ENCODE results near the gene DPYSL5.
"Not testable (repeated sequence)": the region's sequence is repeated elsewhere in the genome, so short reads cannot be mapped to it uniquely, and the experiment has no call there.

DPYSL5 gene, protein sequence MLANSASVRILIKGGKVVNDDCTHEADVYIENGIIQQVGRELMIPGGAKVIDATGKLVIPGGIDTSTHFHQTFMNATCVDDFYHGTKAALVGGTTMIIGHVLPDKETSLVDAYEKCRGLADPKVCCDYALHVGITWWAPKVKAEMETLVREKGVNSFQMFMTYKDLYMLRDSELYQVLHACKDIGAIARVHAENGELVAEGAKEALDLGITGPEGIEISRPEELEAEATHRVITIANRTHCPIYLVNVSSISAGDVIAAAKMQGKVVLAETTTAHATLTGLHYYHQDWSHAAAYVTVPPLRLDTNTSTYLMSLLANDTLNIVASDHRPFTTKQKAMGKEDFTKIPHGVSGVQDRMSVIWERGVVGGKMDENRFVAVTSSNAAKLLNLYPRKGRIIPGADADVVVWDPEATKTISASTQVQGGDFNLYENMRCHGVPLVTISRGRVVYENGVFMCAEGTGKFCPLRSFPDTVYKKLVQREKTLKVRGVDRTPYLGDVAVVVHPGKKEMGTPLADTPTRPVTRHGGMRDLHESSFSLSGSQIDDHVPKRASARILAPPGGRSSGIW

DNA sequence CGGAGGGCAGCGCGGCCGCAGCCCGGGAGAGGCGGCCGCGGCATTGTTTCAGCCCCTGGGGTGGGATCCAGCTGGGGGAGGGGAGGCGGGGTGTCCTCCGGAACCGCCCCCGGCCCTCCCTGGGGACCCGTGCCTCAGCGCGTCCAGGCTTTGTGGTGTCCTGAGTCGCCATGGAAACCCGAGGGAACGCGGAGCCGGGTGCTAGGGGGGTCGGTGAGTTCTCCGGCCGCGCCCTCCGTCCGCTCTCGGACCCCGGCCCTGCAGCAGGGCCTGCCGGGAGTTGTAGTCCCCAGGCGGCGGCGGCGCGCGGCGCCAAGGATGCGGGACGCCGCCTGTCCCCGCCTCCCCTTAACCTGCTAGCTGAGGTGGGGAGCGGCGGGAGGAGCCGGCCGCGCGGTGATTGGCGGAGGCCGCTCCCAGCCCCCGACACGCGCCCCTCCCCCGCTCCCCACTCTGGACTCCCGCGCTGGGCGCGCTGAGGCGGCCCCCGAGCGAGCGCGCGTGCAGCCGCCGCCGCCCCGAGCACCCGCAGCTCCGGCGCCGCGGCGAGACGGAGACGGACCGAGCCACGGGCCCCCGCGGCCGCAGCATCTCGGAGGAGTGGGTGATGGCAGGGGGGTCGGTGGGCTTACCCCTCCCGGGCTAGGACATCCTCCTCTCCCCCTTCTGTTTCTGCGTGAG is at the start of gene DPYSL5:
TSS of gene DPYSL5 (plus strand) at position 478 of the 681 bp plus-strand sequence. CDS start 50,368 bp downstream, outside the sequence.
- FAIRE-seq (no peak), DNase-seq (ENCODE audit: low spot score) (peak; percentile 49)

DNA sequence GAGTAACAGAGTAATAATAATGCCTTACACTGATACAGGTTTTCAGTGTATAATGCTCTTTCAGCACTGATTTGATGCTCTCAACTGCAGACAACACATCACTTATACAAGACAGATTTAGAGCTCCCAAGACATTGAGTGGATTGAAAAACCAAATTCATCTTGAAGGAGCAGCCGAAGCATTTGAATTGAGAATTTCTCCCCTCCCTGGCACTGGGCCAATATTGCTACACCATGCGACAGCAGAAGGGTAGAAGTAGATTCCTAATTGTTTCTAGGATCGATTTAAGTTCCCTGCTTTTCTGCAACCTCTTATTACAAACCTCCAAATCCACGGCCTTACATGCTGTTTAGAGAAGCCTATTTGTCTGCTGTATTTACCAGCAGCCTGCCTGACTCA is 46.6 kb upstream of the DPYSL5 start:
- FAIRE-seq: no peak
- no peak for DNase-seq (ENCODE audit: low spot score)

DNA sequence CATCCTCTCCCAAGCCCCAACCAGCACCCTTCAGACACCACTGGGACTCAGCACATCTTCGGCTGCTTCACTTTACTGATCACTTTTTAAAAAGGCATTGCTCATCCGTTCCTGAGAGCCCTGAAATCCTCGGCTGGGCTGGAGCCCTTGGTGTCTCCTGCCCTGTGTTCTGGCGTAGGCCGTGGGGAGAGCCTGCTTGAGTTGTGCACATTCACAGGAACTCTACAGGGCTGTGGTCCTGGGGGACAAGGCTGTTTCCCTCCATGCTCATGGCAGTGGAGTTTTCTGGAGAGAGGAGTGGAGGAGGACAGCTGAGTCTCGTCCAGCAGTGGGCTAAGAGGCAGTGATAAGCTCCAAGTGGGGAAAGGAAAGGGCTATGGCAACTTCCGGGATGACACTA is 46.1 kb upstream of the DPYSL5 start:
- DNase-seq (ENCODE audit: low spot score) (no peak), FAIRE-seq (no peak)

DNA sequence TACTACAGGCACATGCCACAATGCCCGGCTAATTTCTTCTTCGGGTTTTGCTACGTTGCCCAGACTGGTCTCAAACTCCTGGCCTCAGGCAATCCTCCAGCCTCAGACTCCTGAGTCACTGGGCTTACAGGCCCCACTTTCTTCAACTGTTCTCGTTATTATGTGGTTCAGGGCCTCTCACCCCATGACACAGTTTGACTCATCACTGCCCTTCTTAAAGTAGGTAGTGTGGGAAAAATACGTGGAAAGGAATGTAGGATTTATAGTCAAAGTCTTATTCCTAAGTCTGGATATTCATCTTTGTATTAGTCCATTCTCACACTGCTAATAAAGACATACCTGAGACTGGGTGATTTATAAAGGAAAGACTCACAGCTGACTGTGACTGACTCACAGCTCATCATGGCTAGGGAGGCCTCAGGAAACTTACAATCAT is 42.7 kb upstream of the DPYSL5 start:
- DNase-seq (ENCODE audit: low spot score): no peak
- no peak for FAIRE-seq

DNA sequence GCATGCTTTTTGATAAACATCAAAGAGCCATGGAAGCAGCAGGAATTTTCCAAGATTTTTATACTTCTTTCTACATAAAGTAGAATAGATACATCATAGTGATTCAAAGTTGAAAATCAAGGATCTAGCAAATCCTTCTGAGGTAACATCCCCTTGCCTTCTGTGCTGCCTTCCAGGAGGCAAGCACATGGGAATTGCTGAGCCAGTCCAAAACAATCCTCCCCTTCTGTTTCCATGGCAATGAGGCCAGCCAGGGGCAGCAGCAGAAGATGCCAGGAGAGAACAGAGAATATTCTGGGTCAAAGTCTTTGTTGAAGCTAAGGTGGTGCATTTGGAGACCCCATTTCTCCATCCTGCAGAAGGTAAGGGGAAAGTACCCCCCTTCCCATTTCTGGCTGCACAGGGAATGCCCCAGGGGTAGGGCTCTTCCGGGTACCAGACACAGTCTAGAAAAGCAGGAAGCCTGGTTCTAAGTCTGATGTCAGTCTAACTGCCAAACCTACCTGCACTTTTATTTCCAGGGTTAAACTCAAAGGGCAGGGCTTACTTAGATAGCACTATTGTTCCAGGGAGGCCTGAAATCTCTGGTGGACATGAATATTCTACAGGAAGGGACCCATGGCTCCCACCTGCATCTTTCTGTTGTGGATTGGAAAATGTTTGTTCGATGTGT is 40.0 kb upstream of the DPYSL5 start:
- FAIRE-seq: no peak
- DNase-seq (ENCODE audit: low spot score): no peak

DNA sequence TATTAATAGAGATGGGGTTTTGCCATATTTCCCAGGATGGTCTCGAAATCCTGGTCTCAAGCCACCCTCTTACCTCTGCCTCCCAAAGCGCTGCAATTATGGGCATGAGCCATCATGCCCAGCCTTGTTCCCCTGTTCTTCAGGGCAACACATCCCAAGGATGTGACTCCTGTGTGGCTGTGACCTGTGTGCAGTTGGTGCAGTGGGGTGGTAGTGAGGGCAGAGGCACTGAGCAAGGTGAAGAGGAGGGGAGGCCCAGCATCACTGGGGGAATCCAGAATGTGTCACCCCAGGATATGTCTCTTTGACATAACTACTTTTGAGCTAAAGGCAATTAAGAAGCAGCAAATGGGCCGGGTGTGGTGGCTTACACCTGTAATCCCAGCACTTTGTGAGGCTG is 38.7 kb upstream of the DPYSL5 start:
- DNase-seq (ENCODE audit: low spot score) (no peak), FAIRE-seq (no peak)

DNA sequence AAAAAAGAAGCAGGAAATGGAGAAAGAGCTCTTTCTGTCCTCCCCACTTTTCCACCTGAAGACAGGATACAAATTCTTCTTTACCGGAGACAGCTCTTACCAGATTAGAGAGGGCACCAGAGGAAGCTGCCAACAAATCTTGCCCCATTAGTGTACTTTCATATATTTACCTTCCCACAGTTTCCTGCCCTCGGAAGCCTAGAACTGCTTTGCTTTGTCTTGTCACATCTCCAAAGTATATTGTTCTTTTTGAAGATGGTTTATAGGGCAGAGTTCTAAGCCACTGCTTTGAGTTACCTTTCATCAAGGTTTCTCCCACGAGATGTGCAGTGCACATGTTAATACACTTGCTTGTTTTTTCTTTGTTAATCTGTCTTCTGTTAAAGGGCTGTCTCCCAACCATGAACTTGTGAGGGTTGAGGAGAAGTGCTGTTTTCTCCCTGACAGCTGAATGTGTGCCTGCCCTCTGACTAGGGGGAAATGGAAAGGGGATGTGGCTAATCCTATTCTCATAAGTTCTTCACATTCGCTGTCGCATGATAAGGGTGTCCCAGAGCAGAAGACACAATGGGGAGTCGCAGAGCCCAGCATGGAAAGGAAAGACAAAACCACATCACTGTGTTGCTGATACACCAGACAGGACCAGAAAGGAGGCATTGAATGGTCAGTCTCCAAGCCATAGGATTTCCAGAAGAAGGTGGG is 37.9 kb upstream of the DPYSL5 start:
- no peak for FAIRE-seq

DNA sequence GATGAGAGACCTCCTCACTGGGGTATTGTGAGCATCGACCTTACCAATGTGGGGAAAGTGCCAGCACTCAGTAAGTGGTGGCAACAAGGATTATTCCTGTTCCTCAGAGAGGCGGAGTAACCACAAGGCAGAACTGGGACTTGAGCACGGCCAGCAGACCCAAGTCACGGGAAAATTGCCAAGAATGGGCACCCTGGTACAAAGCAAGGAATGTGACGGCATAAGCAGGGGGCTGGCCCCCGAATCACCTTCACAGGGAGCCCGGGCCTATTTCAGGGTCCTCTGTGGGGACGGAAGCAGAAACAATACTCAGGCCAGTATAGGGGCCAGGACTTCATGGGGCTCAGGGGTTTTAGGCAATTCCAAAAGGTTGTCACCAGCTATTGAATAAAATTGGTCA is 36.7 kb upstream of the DPYSL5 start:
- FAIRE-seq (no peak), DNase-seq (ENCODE audit: low spot score) (no peak)

More for the DNA sequence above, 37.9 kb upstream of the DPYSL5 start:
- DNase-seq (ENCODE audit: low spot score): no peak

DNA sequence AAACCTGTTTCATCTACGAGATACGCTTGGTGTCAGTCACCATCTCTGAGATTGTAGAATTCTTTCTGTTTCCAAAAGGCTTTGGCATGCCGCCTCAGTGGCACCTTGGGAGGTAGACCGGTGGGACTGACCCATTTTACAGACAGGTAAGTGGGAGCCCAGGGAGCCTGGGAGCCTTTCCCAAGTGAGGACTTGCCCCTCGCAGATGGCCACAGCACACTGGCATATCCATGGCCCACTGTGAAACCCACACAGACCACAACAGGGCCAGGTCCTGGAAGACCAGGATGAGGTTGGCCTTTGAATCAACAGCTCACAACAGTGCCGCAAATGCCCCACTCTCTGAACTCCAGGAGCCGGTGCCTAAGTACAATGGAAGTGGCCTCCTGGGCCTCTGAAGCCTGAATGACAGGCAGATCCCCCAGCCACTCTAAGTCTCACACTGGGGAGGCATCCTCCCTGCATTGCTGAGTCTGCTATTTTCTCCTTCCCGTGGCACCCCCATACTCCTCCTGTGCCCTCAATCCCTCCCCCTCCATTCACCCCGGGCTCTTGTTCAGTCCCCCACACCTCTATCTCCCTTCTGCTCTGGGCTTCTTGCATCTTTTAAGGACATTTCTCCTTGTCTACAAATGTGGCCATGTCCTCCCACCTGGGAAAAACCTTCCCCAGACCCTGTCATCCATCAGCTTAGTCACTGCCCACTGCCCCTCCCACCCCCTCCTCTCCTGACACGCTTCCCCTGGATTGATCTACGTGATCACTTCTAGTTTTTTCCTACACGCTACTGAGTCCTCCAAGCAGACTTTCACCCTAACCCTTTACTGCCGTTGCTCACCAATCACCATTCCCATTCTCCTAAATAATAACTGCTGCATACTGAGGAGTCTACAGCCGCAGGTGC is 35.9 kb upstream of the DPYSL5 start:
- FAIRE-seq (no peak), DNase-seq (ENCODE audit: low spot score) (no peak)

DNA sequence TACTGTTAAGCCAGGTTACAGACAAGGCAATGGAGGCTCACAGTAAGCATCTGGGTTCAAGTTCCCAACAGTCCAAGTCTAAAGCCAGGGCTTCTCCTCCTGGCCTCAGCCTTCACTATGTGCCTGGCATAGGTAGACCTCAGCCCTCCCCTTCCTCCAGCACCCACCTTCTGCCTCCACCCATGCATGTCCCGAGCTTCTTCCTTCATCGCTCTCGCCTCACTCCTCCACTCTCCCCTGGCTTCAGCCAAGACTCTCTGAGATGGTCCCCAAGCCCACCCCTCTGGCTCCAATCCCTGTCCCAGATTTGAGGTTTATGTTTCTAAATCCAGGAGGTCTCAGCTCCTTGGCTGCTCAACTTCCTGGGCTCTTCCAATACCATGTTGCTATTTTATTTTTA is 35.2 kb upstream of the DPYSL5 start:
- no peak for FAIRE-seq

DNA sequence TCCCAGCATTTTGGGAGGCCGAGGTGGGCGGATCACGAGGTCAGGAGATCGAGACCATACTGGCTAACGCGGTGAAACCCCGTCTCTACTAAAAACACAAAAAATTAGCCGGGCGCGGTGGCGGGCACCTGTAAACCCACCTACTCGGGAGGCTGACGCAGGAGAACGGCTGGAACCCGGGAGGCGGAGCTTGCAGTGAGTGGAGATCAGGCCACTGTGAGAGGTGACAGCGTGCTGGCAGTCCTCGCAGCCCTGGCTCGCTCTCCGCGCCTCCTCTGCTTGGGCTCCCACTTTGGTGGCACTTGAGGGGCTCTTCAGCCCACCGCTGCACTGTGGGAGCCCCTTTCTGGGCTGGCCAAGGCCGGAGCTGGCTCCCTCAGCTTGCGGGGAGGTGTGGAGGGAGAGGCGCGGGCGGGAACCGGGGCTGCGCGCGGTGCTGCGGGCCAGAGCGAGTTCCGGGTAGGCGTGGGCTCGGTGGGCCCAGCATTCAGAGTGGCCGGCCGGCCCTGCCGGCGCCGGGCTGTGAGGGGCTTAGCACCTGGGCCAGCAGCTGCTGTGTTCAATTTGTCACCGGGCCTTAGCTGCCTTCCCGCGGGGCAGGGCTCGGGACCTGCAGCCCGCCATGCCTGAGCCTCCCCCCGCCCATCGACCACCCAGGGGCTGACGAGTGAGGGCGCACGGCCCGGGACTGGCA is 33.7 kb upstream of the DPYSL5 start:
- not testable (repeated sequence) for DNase-seq (ENCODE audit: low spot score); FAIRE-seq

More for the DNA sequence above, 35.2 kb upstream of the DPYSL5 start:
- no peak for DNase-seq (ENCODE audit: low spot score)

DNA sequence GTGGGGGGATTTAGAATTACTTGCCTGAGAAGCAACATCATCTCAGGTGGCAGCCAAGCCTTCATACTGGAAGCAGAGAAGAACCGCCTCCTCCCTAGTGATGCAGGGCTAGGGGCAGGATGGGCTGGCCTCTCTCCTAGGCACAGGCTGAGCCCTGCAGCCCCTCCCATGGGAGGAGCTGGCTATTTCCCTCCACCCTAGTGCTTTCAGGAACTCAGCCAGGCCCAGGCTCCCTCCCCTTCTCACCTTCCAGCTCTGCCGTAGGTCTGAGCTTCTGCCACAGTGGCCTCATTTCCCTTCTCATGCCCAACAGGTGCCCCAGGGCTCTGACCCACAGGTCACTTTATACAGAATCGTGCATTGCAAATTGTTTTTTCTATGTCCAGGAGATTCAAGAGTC is 31.0 kb upstream of the DPYSL5 start:
- DNase-seq (ENCODE audit: low spot score) (no peak), FAIRE-seq (no peak)

DNA sequence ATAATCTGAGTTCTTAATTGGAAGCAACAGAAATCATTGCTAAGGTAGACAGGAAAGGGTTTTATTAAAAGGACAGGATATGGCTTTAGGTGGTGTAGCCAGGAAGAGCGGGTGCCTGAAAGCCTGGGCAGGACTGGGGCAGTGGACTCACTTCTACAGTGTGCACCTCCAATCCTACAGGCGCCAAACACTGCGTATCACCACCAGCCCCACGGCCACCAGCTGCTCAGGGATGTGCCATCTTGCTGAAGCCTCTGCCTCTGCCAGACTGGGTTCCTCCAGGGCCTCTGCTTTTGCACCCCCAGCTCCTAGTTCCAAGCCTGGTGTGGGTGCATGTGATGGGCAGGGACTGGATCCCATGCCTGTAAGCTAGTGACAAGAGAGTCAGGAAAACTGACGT is 29.7 kb upstream of the DPYSL5 start:
- FAIRE-seq (no peak), DNase-seq (ENCODE audit: low spot score) (no peak)

DNA sequence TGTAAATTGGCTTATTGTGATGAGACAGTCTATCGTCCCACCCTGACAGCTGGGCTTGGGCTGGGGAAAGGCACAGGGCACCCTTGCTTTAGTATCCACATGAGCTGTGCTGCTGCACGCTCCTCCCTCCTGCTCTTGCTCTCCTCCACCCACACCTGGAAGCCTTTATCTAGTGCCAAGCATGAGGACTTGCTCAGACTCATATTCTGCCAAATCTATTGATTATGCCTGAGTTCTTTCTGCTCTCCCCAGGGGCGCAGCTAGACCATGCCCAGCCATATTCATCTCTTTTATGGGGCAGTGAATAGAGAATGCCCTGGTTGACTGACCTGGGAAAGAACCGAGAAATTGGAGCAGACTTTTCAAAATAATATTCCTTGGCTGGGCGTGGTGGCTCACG is 29.0 kb upstream of the DPYSL5 start:
- DNase-seq (ENCODE audit: low spot score) (no peak), FAIRE-seq (no peak)

DNA sequence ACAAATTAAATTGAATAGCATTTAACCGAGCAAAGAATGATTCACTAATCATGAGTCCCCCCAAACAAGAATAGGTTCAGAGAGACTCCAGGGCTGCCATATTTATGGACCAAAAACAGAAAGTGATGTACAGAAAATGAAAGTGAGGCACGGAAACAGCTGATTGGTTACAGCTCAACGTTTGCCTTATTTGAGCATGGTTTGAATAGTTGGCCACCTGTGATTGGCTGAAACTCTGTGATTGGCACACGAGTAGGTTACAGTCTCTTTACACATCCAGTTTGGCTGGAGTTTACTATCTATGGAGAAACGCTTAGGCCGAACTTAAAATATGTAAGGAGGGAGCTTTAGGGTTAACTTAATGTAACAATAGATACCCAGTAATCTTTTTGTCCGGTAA is 27.0 kb upstream of the DPYSL5 start:
- no peak for FAIRE-seq
- no peak for DNase-seq (ENCODE audit: low spot score)

DNA sequence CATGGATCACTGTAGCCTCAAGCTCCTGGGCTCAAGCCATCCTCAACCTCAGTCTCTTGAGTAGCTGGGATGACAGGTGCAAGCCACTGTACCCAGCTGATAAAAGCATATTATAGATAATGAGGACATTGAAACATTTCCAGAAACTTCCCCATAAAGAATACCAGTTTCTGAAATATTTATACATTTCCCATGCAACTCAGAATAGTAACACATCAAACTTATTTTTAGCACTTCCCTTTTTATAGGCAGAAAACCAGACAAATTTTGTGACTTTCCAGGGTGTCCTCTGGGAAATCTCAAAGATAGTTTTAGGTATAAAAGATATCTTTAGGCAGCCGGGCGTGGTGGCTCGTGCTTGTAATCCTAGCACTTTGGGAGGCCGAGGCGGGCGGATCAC is 25.1 kb upstream of the DPYSL5 start:
- FAIRE-seq (no peak), DNase-seq (ENCODE audit: low spot score) (no peak)

DNA sequence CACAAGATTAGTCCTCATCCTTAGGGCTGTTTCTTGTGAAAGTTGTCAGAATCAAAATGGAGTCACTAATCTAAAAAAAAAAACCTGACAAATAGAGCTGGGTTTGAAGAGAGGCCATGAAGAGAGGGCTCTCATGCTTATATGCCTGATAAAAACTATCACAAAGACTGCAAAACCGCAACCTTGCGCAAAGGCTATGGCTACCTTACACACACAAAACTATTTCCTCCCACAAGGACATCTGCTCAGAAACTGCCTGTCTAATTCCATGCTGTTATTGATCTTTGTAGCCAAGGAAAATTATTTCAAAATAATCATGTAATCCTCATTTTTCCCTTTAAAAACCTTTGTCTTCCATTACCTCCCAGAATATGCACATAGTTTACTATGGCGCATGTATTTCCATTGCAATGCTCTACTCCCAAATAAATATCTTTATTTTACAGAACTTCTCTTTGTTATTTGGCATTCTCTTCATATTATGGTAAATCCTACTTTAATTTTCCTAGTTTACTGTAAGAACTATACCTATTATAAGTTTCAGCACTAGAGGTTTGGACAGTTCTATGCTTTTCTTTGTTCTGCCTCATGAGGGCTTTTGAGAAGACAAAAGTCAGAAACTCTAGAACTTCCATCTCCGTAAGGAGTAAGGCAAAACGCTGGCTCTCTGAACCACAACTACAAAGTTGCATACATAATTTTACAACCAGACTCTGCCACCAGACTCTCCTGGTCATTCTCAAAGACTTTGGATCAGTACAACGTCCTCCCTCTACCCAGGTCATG is 9.6 kb upstream of the DPYSL5 start:
- DNase-seq (ENCODE audit: low spot score) (peak; percentile 45), FAIRE-seq (no peak)

DNA sequence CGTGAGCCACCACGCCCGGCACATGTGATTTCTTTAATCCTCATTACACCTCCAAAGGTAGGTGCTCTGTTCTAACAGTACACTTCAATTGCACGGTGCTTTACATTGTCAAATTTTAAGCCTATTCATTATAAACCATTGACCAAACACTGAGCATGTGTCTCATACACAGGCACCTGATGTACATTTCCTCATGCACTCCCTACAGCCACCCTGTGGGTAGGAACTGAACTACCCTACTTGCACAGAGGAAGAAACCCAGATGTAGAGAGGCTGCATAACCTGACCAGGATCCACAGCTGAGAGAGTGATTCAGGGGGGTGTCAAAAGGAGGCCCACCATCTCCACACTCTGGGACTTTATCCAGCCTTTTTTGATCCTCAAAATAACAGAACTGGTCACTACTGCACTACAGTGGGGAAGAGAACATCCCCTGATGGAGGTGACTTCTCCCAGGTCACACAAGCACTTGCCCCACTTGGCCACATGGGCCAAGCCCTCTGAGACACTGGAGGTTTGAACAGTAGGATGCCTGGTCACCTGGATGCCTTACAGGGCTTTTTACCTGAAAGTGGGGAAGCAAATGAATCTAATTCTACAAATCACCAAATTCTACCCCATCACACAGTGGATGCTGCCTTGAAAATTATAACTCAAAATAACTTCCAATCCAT is 6.9 kb upstream of the DPYSL5 start:
- no peak for DNase-seq (ENCODE audit: low spot score)
- peak; percentile 79 for FAIRE-seq
